Epithelial cell of esophagus (primary cell): Measurements from ENCODE around the gene TRPM2.

Experiments used
- DNase-seq: peaks from one replicate; pipeline ENCODE4 v3.0.0; 2010; ENCODE audit warnings: low read depth
- H3K4me3 ChIP-seq: 2 replicates; pipeline ENCODE4 v1.5.1; 2011; ENCODE audit warnings: mild to moderate bottlenecking, low read length, control low read depth
- TF ChIP-seq, protein P1 (sequence below): IDR thresholded peaks from 2 replicates; pipeline ENCODE4 v1.5.1; 2011; ENCODE audit warnings: low read depth, mild to moderate bottlenecking, low read length, control low read depth, inconsistent platforms; ENCODE audit not compliant: insufficient read depth; ENCODE audit errors: missing control alignments

Gene TRPM2

DNA sequence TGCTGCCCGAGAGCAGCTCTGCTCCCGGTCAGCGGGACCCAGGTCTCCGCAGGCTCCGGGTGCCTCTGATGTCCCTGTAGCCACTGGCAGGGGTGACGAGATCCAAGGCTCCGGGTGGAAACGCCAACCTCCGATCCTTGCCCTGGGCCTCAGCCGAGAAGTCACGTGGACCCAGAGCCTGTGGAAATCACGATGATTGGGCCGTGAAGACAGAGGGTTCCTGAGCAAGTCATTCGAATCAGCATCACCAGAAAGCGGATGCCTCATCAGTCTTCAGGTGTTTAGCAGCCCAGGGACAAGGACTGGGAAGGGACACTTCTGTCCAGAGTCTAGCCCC is 114.4 kb downstream of the TRPM2 start:
- H3K4me3 ChIP-seq: no peak overlapping the region
- DNase-seq: no peak
- TF ChIP-seq, protein P1, sequence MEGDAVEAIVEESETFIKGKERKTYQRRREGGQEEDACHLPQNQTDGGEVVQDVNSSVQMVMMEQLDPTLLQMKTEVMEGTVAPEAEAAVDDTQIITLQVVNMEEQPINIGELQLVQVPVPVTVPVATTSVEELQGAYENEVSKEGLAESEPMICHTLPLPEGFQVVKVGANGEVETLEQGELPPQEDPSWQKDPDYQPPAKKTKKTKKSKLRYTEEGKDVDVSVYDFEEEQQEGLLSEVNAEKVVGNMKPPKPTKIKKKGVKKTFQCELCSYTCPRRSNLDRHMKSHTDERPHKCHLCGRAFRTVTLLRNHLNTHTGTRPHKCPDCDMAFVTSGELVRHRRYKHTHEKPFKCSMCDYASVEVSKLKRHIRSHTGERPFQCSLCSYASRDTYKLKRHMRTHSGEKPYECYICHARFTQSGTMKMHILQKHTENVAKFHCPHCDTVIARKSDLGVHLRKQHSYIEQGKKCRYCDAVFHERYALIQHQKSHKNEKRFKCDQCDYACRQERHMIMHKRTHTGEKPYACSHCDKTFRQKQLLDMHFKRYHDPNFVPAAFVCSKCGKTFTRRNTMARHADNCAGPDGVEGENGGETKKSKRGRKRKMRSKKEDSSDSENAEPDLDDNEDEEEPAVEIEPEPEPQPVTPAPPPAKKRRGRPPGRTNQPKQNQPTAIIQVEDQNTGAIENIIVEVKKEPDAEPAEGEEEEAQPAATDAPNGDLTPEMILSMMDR: no peak

DNA sequence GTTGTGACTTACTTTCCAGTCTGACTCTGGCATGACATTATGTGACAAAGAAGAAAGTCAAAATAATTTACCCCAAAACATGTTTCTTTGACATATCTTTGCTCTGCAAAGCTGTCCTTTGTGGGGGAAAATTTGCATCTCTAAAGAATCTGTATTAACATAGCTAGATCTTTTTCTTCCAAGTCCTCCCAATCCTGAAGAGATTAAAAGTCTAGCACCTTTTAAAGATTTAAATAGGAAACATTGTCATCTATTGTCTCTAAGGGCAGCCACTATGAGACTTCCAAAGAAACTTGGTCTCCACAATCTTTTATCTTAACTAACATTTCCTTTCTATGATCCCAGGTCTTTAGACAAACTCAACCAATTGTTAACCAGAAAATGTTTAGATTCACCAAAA is 117.9 kb downstream of the TRPM2 start:
- DNase-seq: no peak
- H3K4me3 ChIP-seq: no peak overlapping the region
- TF ChIP-seq, protein P1: no peak

DNA sequence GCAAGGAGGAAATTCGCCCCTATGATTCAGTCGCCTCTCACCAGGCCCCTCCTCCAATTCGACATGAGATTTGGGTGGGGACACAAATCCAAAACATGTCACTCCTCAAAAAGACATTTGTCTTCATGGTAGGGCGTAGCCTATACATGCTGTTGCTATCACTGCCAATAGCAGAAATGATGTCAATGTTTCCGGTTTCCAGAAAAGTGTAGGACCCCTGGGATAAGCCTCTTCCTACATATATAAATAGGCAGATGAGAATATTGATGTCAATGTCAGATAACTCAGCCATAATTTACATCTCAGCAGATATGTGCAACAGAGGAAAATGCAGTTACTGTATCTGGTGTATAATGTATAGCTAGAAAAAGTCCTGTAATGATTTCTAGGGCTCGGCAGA is 118.6 kb downstream of the TRPM2 start:
- H3K4me3 ChIP-seq: no peak overlapping the region
- TF ChIP-seq, protein P1: no peak
- no peak for DNase-seq

DNA sequence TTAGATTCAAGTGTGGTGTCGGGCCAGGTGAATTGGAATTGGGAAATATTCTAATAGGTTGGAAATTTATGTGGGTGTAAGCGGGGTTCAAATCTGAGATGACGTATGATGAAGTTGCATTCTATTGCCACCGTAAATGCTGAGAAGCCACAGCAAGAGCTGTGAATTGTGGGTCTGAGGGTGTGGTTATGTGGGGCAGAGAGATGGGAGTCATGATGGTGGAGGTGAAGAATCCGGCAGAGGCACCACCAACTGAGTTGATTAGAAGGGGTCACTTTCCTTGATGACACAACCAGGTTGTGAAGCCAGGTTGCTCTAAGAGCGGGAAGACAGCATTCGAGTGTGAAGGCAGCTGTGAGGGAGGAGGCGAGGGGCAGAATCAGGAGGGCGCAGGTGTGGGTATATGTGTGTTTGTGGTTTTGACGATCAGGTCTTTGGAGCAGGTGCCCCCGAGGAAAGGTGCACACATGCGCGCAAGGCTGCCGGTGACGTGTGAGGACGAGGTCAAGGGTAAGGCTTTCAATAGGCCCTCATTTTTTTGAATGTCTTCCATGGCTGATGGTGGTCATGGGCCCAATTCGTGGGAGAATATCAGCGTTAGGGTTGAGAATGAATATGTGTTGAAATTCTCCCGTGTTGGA is 120.6 kb downstream of the TRPM2 start:
- TF ChIP-seq, protein P1: no peak
- DNase-seq: no peak
- no peak overlapping the region for H3K4me3 ChIP-seq

GRCh38 chr21:44475266-44475845 is 121.9 kb downstream of the TRPM2 start:
- TF ChIP-seq, protein P1: no peak
- H3K4me3 ChIP-seq: no peak overlapping the region
- DNase-seq: no peak

GRCh38 chr21:44477131-44477530 is 123.7 kb downstream of the TRPM2 start:
- TF ChIP-seq, protein P1: no peak
- DNase-seq: no peak
- no peak overlapping the region for H3K4me3 ChIP-seq

- H3K4me3 ChIP-seq: no peak overlapping the region
- TF ChIP-seq, protein P1: no peak
- no peak for DNase-seq
Observed at GRCh38 chr21:44477712-44478111, 124.3 kb downstream of the TRPM2 start.
